Inferior parietal cortex (tissue), 1 donor: ENCODE data around the gene UNC119.
"Not testable (repeated sequence)": the region's sequence is repeated elsewhere in the genome, so short reads cannot be mapped to it uniquely, and the experiment has no call there.

Experiments
- DNase-seq: peaks from one replicate; pipeline ENCODE4 v3.0.0-alpha.2; 2016; ENCODE audit errors: extremely low spot score

Gene UNC119

GRCh38 chr17:28522281-28522680, 30.1 kb downstream of the UNC119 start:
- DNase-seq: not testable (repeated sequence)

- no peak for DNase-seq
These were observed 30.9 kb downstream of the UNC119 start for GRCh38 chr17:28521311-28522085.

DNA sequence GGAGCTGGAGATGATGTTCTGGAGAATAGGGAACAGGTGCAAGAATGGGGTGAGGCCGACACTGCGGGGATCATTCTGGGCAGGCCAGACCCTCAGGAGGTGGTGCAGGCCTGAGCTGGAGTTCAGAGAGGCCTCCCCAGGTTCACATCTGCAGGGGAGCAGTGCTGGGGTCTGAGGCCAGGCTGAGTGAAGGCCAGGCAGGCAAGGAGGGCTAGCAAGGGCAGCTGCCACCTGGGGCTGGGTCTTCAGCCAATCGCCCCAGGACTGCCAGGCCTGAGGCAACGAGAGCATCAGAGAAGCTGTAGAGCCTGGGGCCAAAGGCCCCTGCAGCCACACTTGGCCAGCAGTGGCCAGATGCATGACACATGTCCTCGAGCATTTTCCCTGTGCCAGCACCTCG, 31.7 kb downstream of the UNC119 start:
- DNase-seq: no peak

- DNase-seq: no peak
These were observed 33.2 kb downstream of the UNC119 start for GRCh38 chr17:28519236-28519635.

DNA sequence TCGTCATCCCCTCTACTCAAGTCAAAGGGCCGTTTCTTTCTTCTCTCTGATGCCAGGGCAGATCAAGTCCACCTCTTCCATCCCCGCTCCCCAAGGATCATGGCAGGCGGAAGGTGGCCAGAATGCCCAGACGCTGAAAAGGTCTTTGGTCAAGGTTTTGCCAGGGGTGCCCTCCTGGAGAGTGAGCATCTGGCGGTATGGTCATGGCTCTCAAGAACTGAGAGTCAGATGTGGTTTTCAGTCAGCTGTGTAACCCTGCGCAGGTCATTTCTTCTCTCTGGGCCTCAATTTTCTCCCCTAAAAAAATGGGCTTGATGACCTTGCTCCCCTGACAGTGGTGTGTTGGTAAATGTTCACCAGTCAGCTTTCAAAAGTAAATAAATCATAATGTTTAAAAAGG, 33.8 kb downstream of the UNC119 start:
- DNase-seq: no peak

DNA sequence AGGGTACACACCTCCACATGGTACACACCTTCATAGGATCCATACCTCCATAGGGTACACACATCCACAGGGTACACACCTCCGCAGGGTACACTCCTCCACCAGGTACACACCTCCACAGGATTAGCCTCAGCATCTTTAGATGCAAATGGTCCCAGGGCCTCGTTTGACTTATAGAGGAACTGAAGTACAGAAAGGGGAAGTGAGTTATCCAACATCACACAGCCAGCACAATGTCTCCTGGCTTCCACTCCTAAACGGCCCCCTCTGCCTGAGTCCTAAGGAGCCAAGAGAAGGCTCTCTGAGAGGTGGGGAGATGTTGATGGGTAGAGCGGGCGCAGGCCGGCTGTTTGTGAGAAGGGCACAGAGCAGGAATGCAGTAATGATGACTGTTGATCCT, 34.3 kb downstream of the UNC119 start:
- no peak for DNase-seq

DNA sequence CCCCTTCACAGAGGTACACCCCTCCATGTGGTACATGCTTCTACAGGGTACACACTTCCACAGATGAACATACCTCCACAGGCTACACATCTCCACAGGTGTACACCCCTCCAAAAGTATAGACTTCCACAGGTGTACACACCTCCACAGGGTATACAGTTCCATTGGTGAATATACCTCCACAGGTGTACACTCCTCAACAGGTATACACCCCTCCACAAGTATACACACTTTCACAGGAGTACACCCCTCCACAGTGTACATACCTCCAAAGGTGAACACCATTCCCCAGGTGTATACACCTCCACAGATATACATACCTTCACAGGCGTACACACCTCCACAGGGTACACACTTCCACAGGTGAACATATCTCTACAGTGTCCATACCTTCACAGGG, 36.9 kb downstream of the UNC119 start:
- no peak for DNase-seq

DNA sequence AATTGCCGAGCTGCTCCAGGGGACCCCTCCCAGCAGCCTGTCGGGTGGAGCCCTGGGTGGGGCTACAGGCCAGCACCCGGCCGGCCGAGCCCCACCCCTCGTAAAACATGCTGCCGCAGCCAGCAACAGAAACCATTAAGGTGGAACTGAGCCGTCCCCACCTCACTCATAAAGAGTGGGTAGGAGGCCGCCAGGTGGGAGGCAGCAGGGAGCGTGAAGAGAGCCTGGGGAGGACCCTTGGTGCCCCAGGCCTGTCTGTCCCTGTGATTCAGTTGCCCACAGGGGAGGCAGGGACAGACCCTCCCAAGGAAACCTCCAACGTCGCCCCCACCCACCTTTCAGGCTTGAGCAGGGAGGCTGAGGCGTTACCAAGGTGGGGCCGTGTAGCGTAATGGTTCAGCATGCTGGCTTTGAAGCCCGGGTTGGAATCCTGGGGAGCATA, 37.8 kb downstream of the UNC119 start:
- no peak for DNase-seq

- DNase-seq: no peak
These were observed 38.9 kb downstream of the UNC119 start for GRCh38 chr17:28513476-28513875.

GRCh38 chr17:28511858-28512461, 40.5 kb downstream of the UNC119 start:
- DNase-seq: no peak

DNA sequence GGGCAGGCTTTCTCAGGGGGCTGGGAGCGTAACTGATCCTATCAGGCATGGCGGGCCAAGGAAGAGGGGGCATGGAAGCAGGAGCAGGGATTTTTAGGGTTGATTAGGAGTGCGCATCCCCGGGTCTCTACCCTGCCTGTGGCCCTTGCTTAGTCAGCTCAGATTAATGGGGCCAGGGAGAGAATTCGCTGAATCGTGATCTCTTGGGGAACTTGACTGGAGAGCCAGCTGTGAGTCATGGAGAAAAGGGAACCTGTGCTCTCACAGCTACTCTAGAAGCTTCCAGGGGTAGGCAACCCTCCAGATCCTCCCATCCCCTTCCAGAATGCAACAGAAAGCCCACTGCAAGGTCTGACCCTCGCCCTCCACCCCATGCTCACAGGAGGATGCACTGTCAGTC, 42.6 kb downstream of the UNC119 start:
- DNase-seq: no peak

- no peak for DNase-seq
These were observed 44.2 kb downstream of the UNC119 start for GRCh38 chr17:28508211-28508724.

GRCh38 chr17:28507567-28508203, 44.7 kb downstream of the UNC119 start:
- no peak for DNase-seq

- DNase-seq: no peak
These were observed 45.5 kb downstream of the UNC119 start for GRCh38 chr17:28506763-28507487.

- no peak for DNase-seq
These were observed 46.3 kb downstream of the UNC119 start, which contains the start of gene FOXN1 for GRCh38 chr17:28505986-28506665. Gene FOXN1 (plus strand): TSS chr17:28506348. CDS start chr17:28523970, 17,622 bp downstream.

GRCh38 chr17:28503420-28503819, 49.0 kb downstream of the UNC119 start:
- no peak for DNase-seq

- DNase-seq: no peak
These were observed 50.8 kb downstream of the UNC119 start for GRCh38 chr17:28501421-28502284.

GRCh38 chr17:28500712-28501379, 51.6 kb downstream of the UNC119 start:
- no peak for DNase-seq

DNA sequence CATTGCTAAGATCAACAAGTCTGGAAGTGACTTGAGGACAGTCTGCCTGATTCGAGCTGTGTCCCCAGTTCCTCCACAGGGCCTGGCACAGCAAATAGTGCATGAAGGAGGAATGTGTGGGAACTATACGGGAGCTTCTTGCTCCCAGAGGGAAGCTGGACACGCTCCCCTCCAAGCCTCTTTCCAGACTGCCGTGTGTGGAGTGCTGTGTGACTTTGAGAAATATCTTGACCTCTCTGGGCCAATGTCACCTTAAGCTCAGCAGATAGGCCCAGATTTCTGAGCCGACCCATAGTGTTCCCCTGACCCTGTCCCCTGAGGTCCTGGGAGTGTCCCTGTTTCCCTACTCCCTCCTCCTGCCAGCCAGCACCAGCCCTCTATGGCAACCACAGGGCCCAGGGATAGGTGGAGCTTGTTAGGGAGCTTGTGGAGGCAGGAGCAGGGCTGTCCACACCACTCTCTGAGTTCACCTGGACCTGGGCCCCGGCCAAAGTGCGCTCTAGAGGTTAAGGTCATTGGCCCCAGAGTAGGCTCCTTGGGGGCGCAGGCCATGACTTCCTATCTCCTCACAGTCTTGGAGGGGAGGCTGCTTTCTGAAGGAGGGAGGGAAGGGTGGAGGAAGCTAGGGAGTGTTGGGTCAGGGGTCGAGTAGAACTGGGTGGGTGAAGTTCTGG, 52.6 kb downstream of the UNC119 start:
- no peak for DNase-seq
